HepG2 (cell line): ENCODE measurements around the gene CDC20. TPM values are rescaled to one million over a fixed set of nuclear protein-coding genes. Genes with fewer than 3 reads are reported as not detected.

Experiments
- FIP1L1 ChIP-seq: fragments of 200-400 bp; formaldehyde crosslinking; IDR thresholded peaks from 2 replicates; pipeline ENCODE4 v1.6.1; 2018; ENCODE audit warnings: low read depth, mild to moderate bottlenecking, low read length, moderate library complexity, borderline replicate concordance; ENCODE audit not compliant: insufficient read depth
- GABPA ChIP-seq, 2 experiments: IDR thresholded peaks; 2 replicates each; pipeline ENCODE4 v1.6.1; 2011 to 2016; ENCODE audit warnings: low read depth in 2 of 2, low read length in 1 of 2, missing biosample characterization in 1 of 2, missing genetic modification characterization in 1 of 2
- HOXD1 ChIP-seq: sonication (generic); formaldehyde crosslinking; IDR thresholded peaks from 2 replicates; pipeline ENCODE4 v1.5.0; 2020; ENCODE audit warnings: missing genetic modification reagents
- ISL2 ChIP-seq: sonication (generic); formaldehyde crosslinking; IDR thresholded peaks from 2 replicates; pipeline ENCODE4 v1.5.0; 2020; ENCODE audit warnings: missing genetic modification reagents
- PRDM4 ChIP-seq: sonication (generic); formaldehyde crosslinking; IDR thresholded peaks from 2 replicates; pipeline ENCODE4 v1.9.0; 2021; ENCODE audit warnings: missing genetic modification reagents, borderline replicate concordance
- SAP130 ChIP-seq: IDR thresholded peaks from 2 replicates; pipeline ENCODE4 v1.6.1; 2016; ENCODE audit warnings: low read depth
- SIX4 ChIP-seq: sonication (generic); formaldehyde crosslinking; IDR thresholded peaks from 2 replicates; pipeline ENCODE4 v1.4.0; 2020; ENCODE audit warnings: missing genetic modification reagents
- SOX13 ChIP-seq, 3 experiments: fragments of 450-650 bp in 1 of 3; sonication (generic) in 1 of 3; formaldehyde crosslinking in 1 of 3; IDR thresholded peaks in 2 of 3; conservative IDR thresholded peaks in 1 of 3; 2 replicates each; pipeline versions ENCODE4 v1.5.0 to v1.6.1; 2016 to 2020; ENCODE audit warnings: antibody characterized with exemption in 1 of 3, mild to moderate bottlenecking in 1 of 3, missing compliant biosample characterization in 1 of 3, missing genetic modification reagents in 1 of 3, moderate library complexity in 1 of 3
- SUZ12 ChIP-seq: fragments of 150-350 bp; IDR thresholded peaks from 2 replicates; pipeline ENCODE4 v1.6.1; 2014; ENCODE audit warnings: low read depth, low read length
- TBL1XR1 ChIP-seq: fragments of 150-350 bp; IDR thresholded peaks from 2 replicates; pipeline ENCODE4 v1.6.1; 2014; ENCODE audit warnings: borderline replicate concordance, low read length; ENCODE audit not compliant: partially characterized antibody
- TBP ChIP-seq: sonication (generic); formaldehyde crosslinking; IDR thresholded peaks from 2 replicates; pipeline ENCODE4 v1.5.0; 2020; ENCODE audit warnings: missing genetic modification reagents
- USF2 ChIP-seq, 2 experiments: sonication (generic) in 1 of 2; formaldehyde crosslinking in 1 of 2; IDR thresholded peaks; 2 replicates each; pipeline versions ENCODE4 v1.5.1 to v1.6.1; 2011 to 2020; ENCODE audit warnings: borderline replicate concordance in 1 of 2, low read depth in 1 of 2, low read length in 1 of 2, mild to moderate bottlenecking in 1 of 2, missing genetic modification reagents in 1 of 2, moderate library complexity in 1 of 2
- ZBTB7B ChIP-seq: sonication (generic); formaldehyde crosslinking; IDR thresholded peaks from 2 replicates; pipeline ENCODE4 v1.4.0; 2020; ENCODE audit warnings: missing genetic modification reagents
- ZBTB8A ChIP-seq: sonication (generic); formaldehyde crosslinking; IDR thresholded peaks from 2 replicates; pipeline ENCODE4 v1.4.0; 2020; ENCODE audit warnings: mild to moderate bottlenecking, low read depth, missing genetic modification reagents, borderline replicate concordance
- ZC3H13 ChIP-seq: sonication (generic); formaldehyde crosslinking; IDR thresholded peaks from 2 replicates; pipeline ENCODE4 v1.8.1; 2023; ENCODE audit warnings: mild to moderate bottlenecking, missing genetic modification reagents, moderate library complexity
- ZFYVE20 ChIP-seq: sonication (generic); formaldehyde crosslinking; IDR thresholded peaks from 2 replicates; pipeline ENCODE4 v1.8.0; 2023; ENCODE audit warnings: low read depth, mild to moderate bottlenecking, moderate library complexity, missing genetic modification reagents, borderline replicate concordance
- ZNF430 ChIP-seq: sonication (generic); formaldehyde crosslinking; IDR thresholded peaks from 2 replicates; pipeline ENCODE4 v1.9.0; 2021; ENCODE audit warnings: mild to moderate bottlenecking, missing genetic modification reagents
- ZNF564 ChIP-seq: sonication (generic); formaldehyde crosslinking; IDR thresholded peaks from 2 replicates; pipeline ENCODE4 v1.8.1; 2023; ENCODE audit warnings: mild to moderate bottlenecking, missing genetic modification reagents
- ZNF572 ChIP-seq: sonication (generic); formaldehyde crosslinking; IDR thresholded peaks from 2 replicates; pipeline ENCODE4 v1.5.1; 2020; ENCODE audit warnings: mild to moderate bottlenecking, missing genetic modification reagents
- ZNF629 ChIP-seq: sonication (generic); formaldehyde crosslinking; conservative IDR thresholded peaks from 2 replicates; pipeline ENCODE4 v1.5.0; 2020; ENCODE audit warnings: missing genetic modification reagents
- ZNF639 ChIP-seq: conservative IDR thresholded peaks from 2 replicates; pipeline ENCODE4 v1.6.1; 2018; ENCODE audit warnings: missing genetic modification reagents
- ZNF670 ChIP-seq: sonication (generic); formaldehyde crosslinking; IDR thresholded peaks from 2 replicates; pipeline ENCODE4 v1.8.0; 2022; ENCODE audit warnings: mild to moderate bottlenecking, missing genetic modification reagents, borderline replicate concordance
- polyA plus RNA-seq, 8 experiments: library from polyadenylated mRNA; depleted of rRNA in 3 of 8; stranded (reverse) in 7 of 8; unstranded in 1 of 8; fragments of >200 nt; fragmentation: Illumina TruSeq in 4 of 8; extraction: Trizol in 4 of 8; gene quantifications; 2 replicates each; pipeline versions ENCODE4 v1.2.1 to v1.2.3, GENCODE V29; 2011 to 2016; ENCODE audit warnings: low read depth in 4 of 8, missing spikeins in 1 of 8, mixed read lengths in 1 of 8; ENCODE audit not compliant: insufficient read depth in 1 of 8
- total RNA-seq, 5 experiments: library from RNA; depleted of rRNA; stranded (reverse); fragments of >200 nt; fragmentation: Illumina TruSeq; extraction: Trizol; gene quantifications; 2 replicates each; pipeline ENCODE4 v1.2.3, GENCODE V29; 2016; ENCODE audit warnings: low read depth in 1 of 5

CDC20 gene
- total and polyA plus RNA-seq, 2 of the 13 experiments (the other 11 are each of a cell fraction or from before 2014, with no cell fraction given), result 57.9 to 90.0 TPM

GRCh38 chr1:43366601-43367025, 7.8 kb downstream of the CDC20 start (continued):
- no peak for TF ChIP-seq ZBTB7B (CRISPR knock-in tag)
- 0 out of 2 replicates have a peak, but pooled peaks have one; percentile 54 for TF ChIP-seq ZFYVE20 (CRISPR knock-in tag)
- TF ChIP-seq ZBTB8A, result no peak
- TF ChIP-seq ZNF629 (CRISPR knock-in tag), result peak; percentile 95
- no peak for TF ChIP-seq ZNF670
- no peak for TF ChIP-seq ZNF639 (CRISPR knock-in tag)
- TF ChIP-seq HOXD1 (CRISPR knock-in tag), result no peak
- no peak for TF ChIP-seq USF2 (IDR thresholded peaks at IDR 0.05; ENCODE audit: low read depth, low read length)
- no peak for TF ChIP-seq USF2 (CRISPR knock-in tag; IDR thresholded peaks at IDR 0.05; ENCODE audit: borderline replicate concordance)
- TF ChIP-seq FIP1L1, result no peak
- no peak for TF ChIP-seq ZC3H13 (CRISPR knock-in tag)
- no peak for TF ChIP-seq TBP (CRISPR knock-in tag)
- no peak for TF ChIP-seq SOX13 (IDR thresholded peaks at IDR 0.05)
- no peak for TF ChIP-seq SOX13 (CRISPR knock-in tag; conservative IDR thresholded peaks at IDR 0.05 in 1 of 2, IDR thresholded peaks at IDR 0.05 in 1 of 2)
- TF ChIP-seq TBL1XR1, result no peak
- TF ChIP-seq SAP130 (CRISPR knock-in tag), result 0 out of 2 replicates have a peak, but pooled peaks have one; percentile 2
- no peak for TF ChIP-seq SUZ12
- no peak for TF ChIP-seq SIX4 (CRISPR knock-in tag)
- TF ChIP-seq ZNF430, result no peak
- TF ChIP-seq PRDM4 (CRISPR knock-in tag), result no peak
- TF ChIP-seq GABPA (IDR thresholded peaks at IDR 0.05; ENCODE audit: low read depth, low read length), result no peak
- TF ChIP-seq GABPA (CRISPR knock-in tag; IDR thresholded peaks at IDR 0.05; ENCODE audit: low read depth), result no peak
- no peak for TF ChIP-seq ZNF572 (CRISPR knock-in tag)
- no peak; the same call in 1 of the 2 replicates for TF ChIP-seq ZNF564 (CRISPR knock-in tag)
- no peak for TF ChIP-seq ISL2 (CRISPR knock-in tag)
